H9 (cell line): ENCODE measurements around the gene INTS1. TPM values are rescaled to one million over a fixed set of nuclear protein-coding genes. Genes with fewer than 3 reads are reported as not detected.

Experiments used
- DNase-seq: peaks from one replicate; pipeline ENCODE4 v3.0.0-alpha.2; 2017
- H2AFZ ChIP-seq: one replicate; pipeline ENCODE4 v1.6.1; 2013; ENCODE audit warnings: mild to moderate bottlenecking, low read length, control low read depth, moderate library complexity
- H2AK5ac ChIP-seq: 2 replicates; pipeline ENCODE4 v1.6.1; 2013; ENCODE audit warnings: low read length, control low read depth, mixed read lengths; ENCODE audit not compliant: insufficient read length
- H2BK120ac ChIP-seq: one replicate; pipeline ENCODE4 v1.6.1; 2013; ENCODE audit warnings: low read depth, mild to moderate bottlenecking, low read length, control low read depth, inconsistent platforms; ENCODE audit not compliant: poor library complexity, severe bottlenecking
- H2BK12ac ChIP-seq: 2 replicates; pipeline ENCODE4 v1.6.1; 2013; ENCODE audit warnings: low read length, control low read depth, mixed read lengths, low read depth; ENCODE audit not compliant: insufficient read length
- H2BK15ac ChIP-seq: 2 replicates; pipeline ENCODE4 v1.6.1; 2013; ENCODE audit warnings: low read depth, low read length, control low read depth
- H2BK20ac ChIP-seq: one replicate; pipeline ENCODE4 v1.6.1; 2013; ENCODE audit warnings: low read depth, mild to moderate bottlenecking, low read length, control low read depth, inconsistent platforms; ENCODE audit not compliant: poor library complexity, severe bottlenecking
- H2BK5ac ChIP-seq: 2 replicates; pipeline ENCODE4 v1.6.1; 2013; ENCODE audit warnings: low read length, control low read depth, mixed read lengths; ENCODE audit not compliant: insufficient read length
- H3K14ac ChIP-seq: 2 replicates; pipeline ENCODE4 v1.6.1; 2013; ENCODE audit warnings: low read length, control low read depth; ENCODE audit not compliant: insufficient read depth
- H3K18ac ChIP-seq: 2 replicates; pipeline ENCODE4 v1.6.1; 2013; ENCODE audit warnings: low read depth, mild to moderate bottlenecking, mixed read lengths, low read length, control low read depth; ENCODE audit not compliant: insufficient read length
- H3K23ac ChIP-seq: 2 replicates; pipeline ENCODE4 v1.6.1; 2013; ENCODE audit warnings: low read length, control low read depth, mixed read lengths, low read depth; ENCODE audit not compliant: insufficient read length
- H3K23me2 ChIP-seq: 2 replicates; pipeline ENCODE4 v1.6.1; 2013; ENCODE audit warnings: low read depth, mild to moderate bottlenecking, mixed read lengths, low read length, control low read depth; ENCODE audit not compliant: insufficient read length, poor library complexity, severe bottlenecking
- H3K27ac ChIP-seq: 2 replicates; pipeline ENCODE4 v1.5.1; 2013; ENCODE audit warnings: low read length, control low read depth, mixed read lengths, low read depth; ENCODE audit not compliant: insufficient read length
- H3K27me3 ChIP-seq: 2 replicates; pipeline ENCODE4 v1.6.1; 2013; ENCODE audit warnings: low read length, control low read depth, inconsistent platforms; ENCODE audit not compliant: insufficient read depth
- H3K4ac ChIP-seq: 2 replicates; pipeline ENCODE4 v1.6.1; 2013; ENCODE audit warnings: low read depth, mild to moderate bottlenecking, control low read depth, inconsistent platforms, low read length, moderate library complexity
- H3K4me1 ChIP-seq: 2 replicates; pipeline ENCODE4 v1.6.1; 2013; ENCODE audit warnings: low read length, control low read depth, inconsistent platforms; ENCODE audit not compliant: insufficient read depth
- H3K4me2 ChIP-seq: 2 replicates; pipeline ENCODE4 v1.6.1; 2013; ENCODE audit warnings: low read length, control low read depth, mixed read lengths; ENCODE audit not compliant: insufficient read length, insufficient read depth
- H3K56ac ChIP-seq: 2 replicates; pipeline ENCODE4 v1.6.1; 2013; ENCODE audit warnings: low read depth, mild to moderate bottlenecking, mixed read lengths, low read length, control low read depth; ENCODE audit not compliant: insufficient read length
- H3K79me1 ChIP-seq: 2 replicates; pipeline ENCODE4 v1.6.1; 2013; ENCODE audit warnings: low read depth, mild to moderate bottlenecking, moderate library complexity, low read length, control low read depth, inconsistent platforms; ENCODE audit not compliant: insufficient read depth, poor library complexity, severe bottlenecking
- H3K79me2 ChIP-seq: 2 replicates; pipeline ENCODE4 v1.6.1; 2013; ENCODE audit warnings: low read length, control low read depth, inconsistent platforms; ENCODE audit not compliant: insufficient read depth
- H3K9ac ChIP-seq: 2 replicates; pipeline ENCODE4 v1.6.1; 2013; ENCODE audit warnings: low read length, control low read depth, mixed read lengths; ENCODE audit not compliant: insufficient read length; ENCODE audit errors: extremely low read depth
- H3K9me3 ChIP-seq: one replicate; pipeline ENCODE4 v1.6.1; 2013; ENCODE audit warnings: low read depth, low read length, inconsistent platforms; ENCODE audit not compliant: control insufficient read depth
- H3T11ph ChIP-seq: one replicate; pipeline ENCODE4 v1.6.1; 2013; ENCODE audit warnings: mild to moderate bottlenecking, low read length, control low read depth, inconsistent platforms
- H4K20me1 ChIP-seq: one replicate; pipeline ENCODE4 v1.6.1; 2013; ENCODE audit not compliant: control insufficient read depth, insufficient read length, insufficient read depth
- H4K5ac ChIP-seq: 2 replicates; pipeline ENCODE4 v1.6.1; 2013; ENCODE audit warnings: low read depth, mild to moderate bottlenecking, mixed read lengths, low read length, control low read depth; ENCODE audit not compliant: insufficient read length
- H4K8ac ChIP-seq: replicated peaks from 2 replicates; pipeline ENCODE4 v1.6.1; 2013; ENCODE audit warnings: low read length, control low read depth, mixed read lengths, low read depth; ENCODE audit not compliant: insufficient read length
- H4K91ac ChIP-seq: 2 replicates; pipeline ENCODE4 v1.6.1; 2013; ENCODE audit warnings: low read depth, mild to moderate bottlenecking, moderate library complexity, mixed read lengths, low read length, control low read depth; ENCODE audit not compliant: insufficient read length
- H3K27ac Mint-ChIP-seq, 3 experiments: 2 replicates in 2 of 3; 3 replicates in 1 of 3; pipeline ENCODE4 v1.8.0; 2020 to 2021; ENCODE audit warnings: mixed read lengths in 3 of 3, mild to moderate bottlenecking in 1 of 3, moderate library complexity in 1 of 3
- H3K27me3 Mint-ChIP-seq: 2 replicates; pipeline ENCODE4 v1.8.0; 2021; ENCODE audit warnings: low read depth, mild to moderate bottlenecking, moderate library complexity, mixed read lengths
- H3K36me3 Mint-ChIP-seq, 3 experiments: 2 replicates in 2 of 3; 3 replicates in 1 of 3; pipeline ENCODE4 v1.8.0; 2020 to 2021; ENCODE audit warnings: low read depth in 3 of 3, mixed read lengths in 3 of 3; ENCODE audit not compliant: insufficient read depth in 1 of 3
- H3K4me1 Mint-ChIP-seq, 2 experiments: 2 replicates each; pipeline ENCODE4 v1.8.0; 2020; ENCODE audit warnings: mixed read lengths in 2 of 2
- H3K4me3 Mint-ChIP-seq, 2 experiments: 2 replicates in 1 of 2; 3 replicates in 1 of 2; pipeline ENCODE4 v1.8.0; 2020 to 2021; ENCODE audit warnings: mild to moderate bottlenecking in 2 of 2, mixed read lengths in 2 of 2, moderate library complexity in 1 of 2
- H3K9me3 Mint-ChIP-seq, 2 experiments: 2 replicates in 1 of 2; 3 replicates in 1 of 2; pipeline ENCODE4 v1.8.0; 2020; ENCODE audit warnings: mild to moderate bottlenecking in 2 of 2, mixed read lengths in 2 of 2, moderate library complexity in 1 of 2
- WGBS: extraction: QIAGEN DNeasy Blood & Tissue Kit; methylation state at CpG from one replicate; pipeline ENCODE4 v1.1.7; 2013; ENCODE audit warnings: missing lambda C conversion rate, low lambda C conversion rate, mixed read lengths; ENCODE audit not compliant: insufficient read length; ENCODE audit errors: extremely low coverage; 5-methylcytosine and 5-hydroxymethylcytosine counted together
- total RNA-seq: library from RNA; stranded (reverse); gene quantifications from 2 replicates; pipeline ENCODE4 v1.2.1, GENCODE V29; 2021
- TF ChIP-seq, protein P1 (sequence below): fragments of 200-600 bp; sonication (generic); conservative IDR thresholded peaks from 3 replicates; pipeline ENCODE4 v1.8.0; 2021; ENCODE audit warnings: antibody characterized with exemption, mild to moderate bottlenecking

The INTS1 gene
- total RNA-seq, 1 experiment from 2014 or later, result 133 TPM

DNA sequence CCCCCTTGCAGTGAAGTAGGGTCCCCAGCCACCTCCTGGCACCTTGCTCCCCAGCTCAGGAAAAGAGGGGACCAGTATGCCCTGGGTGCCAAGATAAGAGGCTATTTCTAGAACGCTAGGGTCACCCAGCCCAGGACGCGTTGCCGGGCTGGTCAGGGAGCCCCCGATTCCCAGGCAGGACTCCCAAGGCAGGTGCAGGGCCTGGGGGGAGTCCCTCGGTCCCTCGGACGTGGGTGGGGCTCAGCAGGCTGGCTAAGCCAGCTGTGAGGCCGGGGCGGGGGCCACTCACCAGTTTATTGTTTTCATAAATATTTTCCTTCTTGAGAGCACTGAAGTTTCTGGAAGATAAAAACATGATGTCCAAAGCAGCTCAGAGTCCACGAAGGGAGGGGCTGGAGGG is 54.2 kb downstream of the INTS1 start:
- Histone ChIP-seq H4K20me1 (peaks cover 2% of the 10 kb centered on the region), H3K4me1 (no peaks in the 10 kb centered on the region), H2AFZ (no peak overlapping the region), H4K5ac (no peak overlapping the region), H3K18ac (no peak overlapping the region), H4K91ac (no peak overlapping the region), H3K4ac (no peak overlapping the region), H3K27me3 (no peaks in the 10 kb centered on the region), H2BK120ac (no peak overlapping the region), H3T11ph (no peak overlapping the region), H2BK15ac (no peak overlapping the region), H2BK20ac (no peak overlapping the region), H3K79me2 (no peaks in the 10 kb centered on the region), H4K8ac (no peak overlapping the region), H3K9me3 (no peaks in the 10 kb centered on the region), H3K14ac (no peak overlapping the region), H2BK5ac (no peak overlapping the region), H3K79me1 (no peaks in the 10 kb centered on the region), H2BK12ac (no peak overlapping the region), H3K23me2 (no peaks in the 10 kb centered on the region), H2AK5ac (no peak overlapping the region), H3K4me2 (no peak overlapping the region), H3K27ac (no peak overlapping the region), H3K56ac (no peak overlapping the region), H3K23ac (no peak overlapping the region), H3K9ac (no peak overlapping the region)
- TF ChIP-seq, protein P1, sequence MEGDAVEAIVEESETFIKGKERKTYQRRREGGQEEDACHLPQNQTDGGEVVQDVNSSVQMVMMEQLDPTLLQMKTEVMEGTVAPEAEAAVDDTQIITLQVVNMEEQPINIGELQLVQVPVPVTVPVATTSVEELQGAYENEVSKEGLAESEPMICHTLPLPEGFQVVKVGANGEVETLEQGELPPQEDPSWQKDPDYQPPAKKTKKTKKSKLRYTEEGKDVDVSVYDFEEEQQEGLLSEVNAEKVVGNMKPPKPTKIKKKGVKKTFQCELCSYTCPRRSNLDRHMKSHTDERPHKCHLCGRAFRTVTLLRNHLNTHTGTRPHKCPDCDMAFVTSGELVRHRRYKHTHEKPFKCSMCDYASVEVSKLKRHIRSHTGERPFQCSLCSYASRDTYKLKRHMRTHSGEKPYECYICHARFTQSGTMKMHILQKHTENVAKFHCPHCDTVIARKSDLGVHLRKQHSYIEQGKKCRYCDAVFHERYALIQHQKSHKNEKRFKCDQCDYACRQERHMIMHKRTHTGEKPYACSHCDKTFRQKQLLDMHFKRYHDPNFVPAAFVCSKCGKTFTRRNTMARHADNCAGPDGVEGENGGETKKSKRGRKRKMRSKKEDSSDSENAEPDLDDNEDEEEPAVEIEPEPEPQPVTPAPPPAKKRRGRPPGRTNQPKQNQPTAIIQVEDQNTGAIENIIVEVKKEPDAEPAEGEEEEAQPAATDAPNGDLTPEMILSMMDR, result no peak
- WGBS, result no CpG with 5 or more reads among the region's 11 CpGs
- Mint-ChIP-seq H3K27ac (no peak overlapping the region), H3K4me3 (no peak overlapping the region), H3K4me1 (peaks cover 0 to 5% of the 10 kb centered on the region in 2 experiments; a peak in 1 of 4 replicates), H3K36me3 (no peaks in the 10 kb centered on the region), H3K27me3 (no peaks in the 10 kb centered on the region), H3K9me3 (no peaks in the 10 kb centered on the region; a peak in 1 of 5 replicates)
- no peak for DNase-seq
